Large intestine (tissue), 3 donors: ENCODE measurements around the gene TRIP11. TPM values are rescaled to one million over a fixed set of nuclear protein-coding genes. Genes with fewer than 3 reads are reported as not detected.
A peak's percentile ranks its signal among the peaks of the same experiment; 100 is the strongest.

Experiments
- DNase-seq, 2 donors: peaks; one replicate each; pipeline versions ENCODE4 v3.0.0 to v3.0.0-alpha.2; 2013
- H3K27ac ChIP-seq: one replicate; pipeline ENCODE4 v1.5.1; 2013; ENCODE audit warnings: low read length
- H3K27me3 ChIP-seq: 2 replicates; pipeline ENCODE4 v1.6.1; 2013; ENCODE audit warnings: low read length; ENCODE audit not compliant: control insufficient read depth, insufficient read depth
- H3K36me3 ChIP-seq: 2 replicates; pipeline ENCODE4 v1.6.1; 2013; ENCODE audit warnings: low read length; ENCODE audit not compliant: control insufficient read depth, insufficient read depth
- H3K4me1 ChIP-seq: one replicate; pipeline ENCODE4 v1.6.1; 2013; ENCODE audit warnings: low read length; ENCODE audit not compliant: control insufficient read depth, insufficient read depth
- H3K4me3 ChIP-seq: one replicate; pipeline ENCODE4 v1.5.1; 2013; ENCODE audit warnings: low read length
- H3K9me3 ChIP-seq: one replicate; pipeline ENCODE4 v1.6.1; 2013; ENCODE audit warnings: mild to moderate bottlenecking, low read depth, low read length, moderate library complexity; ENCODE audit not compliant: control insufficient read depth
- WGBS: methylation state at CpG from one replicate; pipeline ENCODE4 v1.1.5; 2013; ENCODE audit warnings: low lambda C conversion rate; ENCODE audit not compliant: insufficient coverage; 5-methylcytosine and 5-hydroxymethylcytosine counted together
- polyA plus RNA-seq: library from polyadenylated mRNA; unstranded; fragments of 120-200 nt; gene quantifications from one replicate; pipeline ENCODE4 v1.2.1, GENCODE V29; 2013

The TRIP11 gene
- polyA plus RNA-seq, 1 donor: 20.5 TPM

- H3K9me3 ChIP-seq: no peaks in the 10 kb centered on the region
- H3K27ac ChIP-seq: peak overlapping the region; percentile 26
- WGBS: no CpG with 5 or more reads among the region's 9 CpGs
- peaks cover 9% of the 10 kb centered on the region for H3K4me1 ChIP-seq
- DNase-seq: peak; percentile 63 to 70
- no peak overlapping the region for H3K4me3 ChIP-seq
- H3K27me3 ChIP-seq: no peaks in the 10 kb centered on the region
- no peaks in the 10 kb centered on the region for H3K36me3 ChIP-seq
These were observed 82.0 kb downstream of the TRIP11 start for GRCh38 chr14:91957876-91958313.

- no peaks in the 10 kb centered on the region for H3K9me3 ChIP-seq
- no peaks in the 10 kb centered on the region for H3K27me3 ChIP-seq
- no peaks in the 10 kb centered on the region for H3K36me3 ChIP-seq
- no peak overlapping the region for H3K27ac ChIP-seq
- H3K4me1 ChIP-seq: peaks cover 9% of the 10 kb centered on the region
- no peak for DNase-seq
- no peak overlapping the region for H3K4me3 ChIP-seq
- 83% methylated on average over 3 of the region's 5 CpGs for WGBS
These were observed 83.2 kb downstream of the TRIP11 start for GRCh38 chr14:91956616-91957015.

- Histone ChIP-seq H3K4me3 (no peak overlapping the region), H3K27ac (no peak overlapping the region), H3K4me1 (peaks cover 9% of the 10 kb centered on the region), H3K9me3 (no peaks in the 10 kb centered on the region), H3K36me3 (no peaks in the 10 kb centered on the region), H3K27me3 (no peaks in the 10 kb centered on the region)
- WGBS: no CpG with 5 or more reads among the region's 1 CpG
- DNase-seq: no peak
These were observed 84.7 kb downstream of the TRIP11 start for GRCh38 chr14:91955168-91955567.

- no CpG with 5 or more reads among the region's 8 CpGs for WGBS
- H3K9me3 ChIP-seq: no peaks in the 10 kb centered on the region
- no peaks in the 10 kb centered on the region for H3K27me3 ChIP-seq
- peaks cover 10% of the 10 kb centered on the region for H3K4me1 ChIP-seq
- H3K27ac ChIP-seq: no peak overlapping the region
- DNase-seq: peak; percentile 40 to 65
- no peak overlapping the region for H3K4me3 ChIP-seq
- no peaks in the 10 kb centered on the region for H3K36me3 ChIP-seq
These were observed 86.5 kb downstream of the TRIP11 start for GRCh38 chr14:91953170-91953985.

- no CpG with 5 or more reads among the region's 54 CpGs for WGBS
- H3K4me3 ChIP-seq: peak within 1 kb of the TSS; percentile 62
These were observed 92.2 kb downstream of the TRIP11 start, which contains the start of gene FBLN5 for GRCh38 chr14:91947475-91948184. TSS of gene FBLN5 (minus strand) at chr14:91947694. CDS start at chr14:91947229, 465 bp downstream.

GRCh38 chr14:91946622-91947474, 93.0 kb downstream of the TRIP11 start:
- Histone ChIP-seq H3K9me3 (no peaks in the 10 kb centered on the region), H3K27ac (peak overlapping the region; percentile 32), H3K36me3 (peaks cover 3% of the 10 kb centered on the region), H3K27me3 (peaks cover 6% of the 10 kb centered on the region), H3K4me3 (peak overlapping the region; percentile 62), H3K4me1 (peaks cover 10% of the 10 kb centered on the region)
- no CpG with 5 or more reads among the region's 38 CpGs for WGBS
- peak in 1 of 2 donors; percentile 24 for DNase-seq

More at GRCh38 chr14:91947475-91948184, 92.2 kb downstream of the TRIP11 start, which contains the start of gene FBLN5:
- H3K27ac ChIP-seq: peak within 1 kb of the TSS; percentile 57
- DNase-seq: peak; percentile 42 to 68
- peaks cover 10% of the 10 kb centered on the region for H3K4me1 ChIP-seq
- no peaks in the 10 kb centered on the region for H3K36me3 ChIP-seq
- H3K9me3 ChIP-seq: no peaks in the 10 kb centered on the region
- peaks cover 6% of the 10 kb centered on the region for H3K27me3 ChIP-seq

GRCh38 chr14:91945751-91946621, 93.9 kb downstream of the TRIP11 start:
- no peak for DNase-seq
- 80% methylated on average over 1 of the region's 10 CpGs for WGBS
- H3K36me3 ChIP-seq: peaks cover 3% of the 10 kb centered on the region
- peak overlapping the region; percentile 62 for H3K4me3 ChIP-seq
- H3K27ac ChIP-seq: peak overlapping the region; percentile 32
- H3K27me3 ChIP-seq: peaks cover 6% of the 10 kb centered on the region
- H3K9me3 ChIP-seq: no peaks in the 10 kb centered on the region
- H3K4me1 ChIP-seq: peaks cover 10% of the 10 kb centered on the region

- WGBS: no CpG with 5 or more reads among the region's 9 CpGs
- Histone ChIP-seq H3K27ac (no peak overlapping the region), H3K9me3 (no peaks in the 10 kb centered on the region), H3K36me3 (peaks cover 3% of the 10 kb centered on the region), H3K27me3 (peaks cover 6% of the 10 kb centered on the region), H3K4me1 (peaks cover 5% of the 10 kb centered on the region), H3K4me3 (no peak overlapping the region)
- DNase-seq: no peak
These were observed 96.9 kb downstream of the TRIP11 start for GRCh38 chr14:91942946-91943345.

- no CpG with 5 or more reads among the region's 1 CpG for WGBS
These were observed 97.7 kb downstream of the TRIP11 start for GRCh38 chr14:91942128-91942527.

More at GRCh38 chr14:91942128-91942527, 97.7 kb downstream of the TRIP11 start:
- H3K4me3 ChIP-seq: no peak overlapping the region
- peaks cover 6% of the 10 kb centered on the region for H3K27me3 ChIP-seq
- DNase-seq: no peak
- peaks cover 4% of the 10 kb centered on the region for H3K4me1 ChIP-seq
- peaks cover 3% of the 10 kb centered on the region for H3K36me3 ChIP-seq
- H3K27ac ChIP-seq: no peak overlapping the region
- H3K9me3 ChIP-seq: no peaks in the 10 kb centered on the region
